Erythroblast (primary cell): ENCODE data around the gene ERBB4.

ENCODE experiments used
- GATA1 ChIP-seq: IDR thresholded peaks from 2 replicates; pipeline ENCODE4 v1.6.1; 2011; ENCODE audit warnings: low read depth, mild to moderate bottlenecking, control low read depth, low read length, moderate library complexity
- POLR2A ChIP-seq: IDR thresholded peaks from 2 replicates; pipeline ENCODE4 v1.6.1; 2011; ENCODE audit warnings: mild to moderate bottlenecking, low read length

- TF ChIP-seq POLR2A (no peak), GATA1 (no peak)
These were observed 663.1 kb downstream of the ERBB4 start for GRCh38 chr2:211875488-211875887.
